CD4-positive, CD25-positive, alpha-beta regulatory T cell (primary cell): ENCODE data around the gene CUX1. TPM values are rescaled to one million over a fixed set of nuclear protein-coding genes. Genes with fewer than 3 reads are reported as not detected.

Experiments
- ATAC-seq, 2 donors: fragments of 150-1000 bp; cut with Tn5 transposase; one replicate each; pipeline ENCODE4 v1.10.0; 2021; ENCODE audit warnings: low read depth in 2 of 2, moderate number of reproducible peaks in 2 of 2, moderate library complexity in 1 of 2
- DNase-seq, 3 donors: peaks; one replicate each; pipeline versions ENCODE4 v3.0.0 to v3.0.0-alpha.2; 2012 to 2022; ENCODE audit warnings: mixed read lengths in 1 of 3
- H3K27ac ChIP-seq: one replicate; pipeline ENCODE4 v1.7.0; 2013; ENCODE audit warnings: mild to moderate bottlenecking, low read length; ENCODE audit not compliant: insufficient read depth, poor library complexity, severe bottlenecking
- H3K27me3 ChIP-seq: one replicate; pipeline ENCODE4 v1.7.0; 2013; ENCODE audit warnings: low read length; ENCODE audit not compliant: control insufficient read depth, insufficient read depth
- H3K36me3 ChIP-seq: one replicate; pipeline ENCODE4 v1.7.0; 2013; ENCODE audit warnings: mild to moderate bottlenecking, low read length, moderate library complexity; ENCODE audit not compliant: control insufficient read depth, insufficient read depth
- H3K4me1 ChIP-seq: 2 replicates; pipeline ENCODE4 v1.7.0; 2013; ENCODE audit warnings: mild to moderate bottlenecking, low read length; ENCODE audit not compliant: insufficient read depth, control insufficient read depth, poor library complexity, severe bottlenecking
- H3K4me3 ChIP-seq: one replicate; pipeline ENCODE4 v1.7.0; 2013; ENCODE audit warnings: low read depth, mild to moderate bottlenecking, low read length, moderate library complexity
- H3K9me3 ChIP-seq, 2 experiments: 1 replicate in 1 of 2; 2 replicates in 1 of 2; pipeline ENCODE4 v1.7.0; 2013; ENCODE audit warnings: low read length in 2 of 2, mild to moderate bottlenecking in 1 of 2, moderate library complexity in 1 of 2; ENCODE audit not compliant: control insufficient read depth in 2 of 2
- H3K27ac Mint-ChIP-seq, 3 donors: one replicate each; pipeline ENCODE4 v1.8.0; 2020 to 2022; ENCODE audit warnings: mild to moderate bottlenecking in 3 of 3, mixed read lengths in 3 of 3, moderate library complexity in 2 of 3
- H3K27me3 Mint-ChIP-seq: one replicate; pipeline ENCODE4 v1.8.0; 2022; ENCODE audit warnings: mild to moderate bottlenecking, mixed read lengths
- H3K36me3 Mint-ChIP-seq: one replicate; pipeline ENCODE4 v1.8.0; 2020; ENCODE audit warnings: mixed read lengths
- H3K4me1 Mint-ChIP-seq, 4 donors: one replicate each; pipeline ENCODE4 v1.8.0; 2020 to 2022; ENCODE audit warnings: mixed read lengths in 4 of 4, mild to moderate bottlenecking in 1 of 4
- H3K4me3 Mint-ChIP-seq, 4 donors: one replicate each; pipeline ENCODE4 v1.8.0; 2020 to 2022; ENCODE audit warnings: mild to moderate bottlenecking in 4 of 4, mixed read lengths in 4 of 4, moderate library complexity in 3 of 4
- H3K9me3 Mint-ChIP-seq, 7 donors: one replicate each; pipeline ENCODE4 v1.8.0; 2020 to 2022; ENCODE audit warnings: mixed read lengths in 7 of 7, mild to moderate bottlenecking in 3 of 7, moderate library complexity in 2 of 7
- polyA plus RNA-seq, 4 donors: library from polyadenylated mRNA; unstranded; fragments of 300-500 nt; fragmentation: Illumina TruSeq; gene quantifications; one replicate each; pipeline ENCODE4 v1.2.3, GENCODE V29; 2021
- total RNA-seq: library from RNA; stranded (reverse); gene quantifications from one replicate; pipeline ENCODE4 v1.2.3, GENCODE V29; 2022

Gene CUX1
- total and polyA plus RNA-seq, 5 donors from 2014 or later: 6.0 to 45.1 (median 7.8) TPM

DNA sequence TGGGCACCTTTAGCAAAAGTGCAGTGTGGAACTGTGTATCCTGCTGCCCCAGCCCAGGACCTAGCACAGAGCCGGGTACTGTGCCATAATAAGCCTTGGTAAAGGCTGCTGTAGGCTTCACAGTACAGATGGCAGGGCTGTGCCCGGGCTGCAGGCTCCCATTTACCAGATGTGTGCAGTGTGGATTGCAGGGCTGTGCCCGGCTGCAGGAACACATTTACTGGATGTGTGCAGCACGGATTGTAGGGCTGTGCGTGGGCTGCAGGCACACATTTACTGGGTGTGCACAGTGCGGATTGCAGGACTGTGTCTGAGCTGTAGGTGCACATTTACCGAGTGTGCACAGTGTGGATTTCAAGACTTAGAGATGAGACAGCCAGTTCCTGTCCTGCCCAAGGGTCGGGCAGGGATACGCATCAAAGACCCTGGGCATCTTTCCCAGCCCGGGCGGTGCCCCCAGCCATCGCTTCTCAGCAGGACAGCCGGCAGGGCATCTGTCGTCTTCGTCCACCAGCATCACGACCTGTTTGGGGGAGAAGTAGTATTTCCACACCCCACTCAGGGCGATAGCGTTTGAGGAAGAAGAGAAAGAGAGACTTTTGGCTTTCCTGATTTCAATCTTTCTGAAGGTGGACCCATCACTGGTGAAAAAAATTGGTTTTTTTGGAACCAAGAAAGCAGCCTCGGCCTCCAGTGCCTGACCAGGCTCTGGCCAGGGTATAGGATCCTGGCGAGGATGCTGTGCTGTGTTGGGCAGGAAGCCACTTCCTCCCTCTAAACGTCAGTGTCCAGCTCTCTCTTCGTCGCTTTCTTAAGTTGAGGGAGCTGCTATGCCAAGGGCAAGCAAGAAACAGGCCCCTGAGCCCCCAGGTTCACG lies 180.8 kb downstream of the CUX1 start:
- Histone ChIP-seq H3K4me1 (no peaks in the 10 kb centered on the region), H3K4me3 (no peak overlapping the region), H3K9me3 (no peaks in the 10 kb centered on the region), H3K27me3 (no peaks in the 10 kb centered on the region), H3K27ac (no peak overlapping the region), H3K36me3 (no peaks in the 10 kb centered on the region)
- peaks cover 0 to 6% (median 2%) of the 10 kb centered on the region in 4 donors for H3K4me1 Mint-ChIP-seq
- H3K27me3 Mint-ChIP-seq: no peaks in the 10 kb centered on the region
- no peak overlapping the region for H3K4me3 Mint-ChIP-seq
- H3K36me3 Mint-ChIP-seq: peaks cover 8% of the 10 kb centered on the region
- ATAC-seq: no peak
- no peak overlapping the region for H3K27ac Mint-ChIP-seq
- no peaks in the 10 kb centered on the region for H3K9me3 Mint-ChIP-seq
- no peak for DNase-seq

DNA sequence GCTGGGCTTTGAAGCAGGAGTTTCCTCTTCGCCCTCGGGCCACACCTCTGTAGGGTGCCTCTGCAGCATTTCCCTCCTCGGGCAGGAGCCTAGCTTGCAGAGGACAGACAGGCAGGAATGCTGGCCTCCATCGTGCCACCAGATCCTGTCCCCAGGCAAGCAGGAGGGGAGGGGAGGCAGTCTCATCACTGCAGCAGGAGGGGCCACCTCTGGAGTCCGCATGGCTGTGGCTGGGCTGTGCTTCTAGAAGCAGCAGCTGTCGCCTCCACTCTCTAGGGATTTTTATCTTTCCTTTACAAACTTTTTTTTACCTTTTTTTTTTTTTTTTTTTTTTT lies 181.4 kb downstream of the CUX1 start:
- Mint-ChIP-seq H3K27me3 (no peaks in the 10 kb centered on the region), H3K4me3 (no peak overlapping the region), H3K4me1 (peaks cover 0 to 6% (median 2%) of the 10 kb centered on the region in 4 donors), H3K9me3 (no peaks in the 10 kb centered on the region), H3K27ac (no peak overlapping the region), H3K36me3 (peaks cover 8% of the 10 kb centered on the region)
- ATAC-seq: no peak
- H3K4me1 ChIP-seq: no peaks in the 10 kb centered on the region
- no peak for DNase-seq
- no peak overlapping the region for H3K4me3 ChIP-seq
- no peak overlapping the region for H3K27ac ChIP-seq
- no peaks in the 10 kb centered on the region for H3K9me3 ChIP-seq
- no peaks in the 10 kb centered on the region for H3K27me3 ChIP-seq
- no peaks in the 10 kb centered on the region for H3K36me3 ChIP-seq

DNA sequence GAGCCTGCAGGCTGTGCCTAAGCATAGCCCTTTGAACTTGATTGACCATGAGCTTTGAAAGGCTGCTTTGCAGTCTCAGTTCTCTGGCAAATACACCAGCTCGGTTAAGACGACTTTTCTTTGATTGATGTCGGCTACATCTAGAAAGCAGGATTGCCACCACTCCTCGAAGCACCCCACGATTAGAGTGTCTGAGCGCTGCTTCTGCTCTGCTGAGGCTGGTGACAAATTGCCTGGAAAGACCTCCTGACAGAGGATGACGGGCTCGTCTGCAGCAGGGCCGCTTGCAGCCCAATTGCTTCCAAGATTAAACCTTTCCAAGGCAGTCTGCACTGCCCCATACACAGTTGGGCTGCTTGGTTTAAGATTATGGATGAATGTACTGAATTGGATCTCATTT lies 182.0 kb downstream of the CUX1 start:
- Mint-ChIP-seq H3K9me3 (no peaks in the 10 kb centered on the region), H3K4me3 (no peak overlapping the region), H3K27me3 (no peaks in the 10 kb centered on the region), H3K4me1 (peaks cover 0 to 5% (median 2%) of the 10 kb centered on the region in 4 donors), H3K36me3 (peaks cover 8% of the 10 kb centered on the region), H3K27ac (no peak overlapping the region)
- H3K36me3 ChIP-seq: no peaks in the 10 kb centered on the region
- H3K27ac ChIP-seq: no peak overlapping the region
- H3K27me3 ChIP-seq: no peaks in the 10 kb centered on the region
- ATAC-seq (no peak), DNase-seq (no peak)
- H3K9me3 ChIP-seq: no peaks in the 10 kb centered on the region
- H3K4me3 ChIP-seq: no peak overlapping the region
- H3K4me1 ChIP-seq: no peaks in the 10 kb centered on the region

DNA sequence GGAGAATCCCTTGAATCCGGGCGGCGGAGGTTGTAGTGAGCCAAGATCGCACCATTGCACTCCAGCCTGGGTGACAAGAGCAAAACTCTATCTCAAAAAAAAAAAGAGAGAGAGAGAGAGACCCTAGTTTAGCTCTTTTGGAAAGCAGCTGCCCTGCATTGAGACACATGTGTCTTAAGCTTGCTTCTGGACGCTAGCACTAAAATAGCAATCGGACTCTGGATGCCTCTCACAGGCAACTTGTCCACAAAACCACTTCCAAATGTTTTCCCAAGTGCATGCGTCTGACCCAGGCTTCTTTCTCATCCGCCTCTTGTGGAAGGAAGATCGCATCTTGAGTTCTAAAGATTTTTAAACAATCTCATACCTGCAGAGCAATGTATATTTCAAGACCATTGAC lies 182.7 kb downstream of the CUX1 start:
- no peaks in the 10 kb centered on the region for H3K27me3 ChIP-seq
- H3K36me3 ChIP-seq: no peaks in the 10 kb centered on the region
- H3K9me3 Mint-ChIP-seq: no peaks in the 10 kb centered on the region
- no peaks in the 10 kb centered on the region for H3K27me3 Mint-ChIP-seq
- H3K9me3 ChIP-seq: no peaks in the 10 kb centered on the region
- no peak overlapping the region for H3K27ac ChIP-seq
- ATAC-seq (no peak), DNase-seq (no peak)
- H3K4me1 ChIP-seq: no peaks in the 10 kb centered on the region
- H3K36me3 Mint-ChIP-seq: peaks cover 7% of the 10 kb centered on the region
- H3K4me3 Mint-ChIP-seq: no peak overlapping the region
- H3K27ac Mint-ChIP-seq: no peak overlapping the region
- peaks cover 0 to 6% (median 2%) of the 10 kb centered on the region in 4 donors for H3K4me1 Mint-ChIP-seq
- no peak overlapping the region for H3K4me3 ChIP-seq

DNA sequence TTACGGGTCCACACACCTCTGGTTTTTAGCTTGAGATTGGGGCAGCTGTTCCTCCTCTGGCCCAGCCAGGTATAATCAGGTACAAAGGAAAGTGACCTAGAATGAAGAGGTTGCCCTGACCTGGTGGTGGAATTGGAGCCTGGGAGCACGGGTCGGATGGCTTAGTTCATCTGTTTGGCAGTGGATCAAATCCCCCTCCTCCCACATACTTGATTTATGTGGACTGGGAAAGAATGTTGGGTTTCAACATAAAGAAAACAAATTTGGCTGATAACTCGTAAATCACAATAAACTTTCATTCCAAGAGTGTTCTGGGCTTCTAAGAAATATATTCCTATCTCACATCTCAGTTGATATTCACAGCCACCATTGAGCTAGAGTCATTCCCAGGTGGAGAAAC lies 186.8 kb downstream of the CUX1 start:
- H3K4me3 Mint-ChIP-seq: no peak overlapping the region
- H3K4me1 ChIP-seq: no peaks in the 10 kb centered on the region
- H3K9me3 Mint-ChIP-seq: no peaks in the 10 kb centered on the region
- no peak overlapping the region for H3K27ac ChIP-seq
- no peaks in the 10 kb centered on the region for H3K27me3 Mint-ChIP-seq
- H3K9me3 ChIP-seq: no peaks in the 10 kb centered on the region
- no peaks in the 10 kb centered on the region for H3K27me3 ChIP-seq
- peaks cover 0 to 3% (median 1%) of the 10 kb centered on the region in 4 donors for H3K4me1 Mint-ChIP-seq
- no peak overlapping the region for H3K27ac Mint-ChIP-seq
- H3K36me3 ChIP-seq: no peaks in the 10 kb centered on the region
- DNase-seq (no peak), ATAC-seq (no peak)
- H3K4me3 ChIP-seq: no peak overlapping the region
- peaks cover 6% of the 10 kb centered on the region for H3K36me3 Mint-ChIP-seq

DNA sequence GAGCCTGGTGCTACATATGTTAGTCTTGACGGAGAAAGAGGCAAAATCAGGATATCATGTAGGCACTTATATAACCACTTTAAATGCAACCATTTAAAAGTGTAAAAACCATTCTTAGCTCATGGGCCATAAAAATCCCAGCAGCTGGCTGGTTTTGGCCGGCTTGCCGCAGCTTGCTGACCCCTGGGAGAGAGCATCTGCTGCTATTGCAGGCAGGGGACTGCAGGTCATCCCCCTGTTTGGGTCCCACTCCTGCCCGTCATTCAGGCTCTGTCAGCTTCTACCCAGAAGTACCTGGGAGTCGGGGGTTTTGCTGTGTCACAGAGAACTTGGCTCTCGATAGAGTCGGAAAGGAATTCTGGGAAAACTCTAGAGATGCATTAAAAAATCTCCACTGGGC lies 187.4 kb downstream of the CUX1 start:
- Mint-ChIP-seq H3K4me3 (no peak overlapping the region), H3K27ac (no peak overlapping the region), H3K36me3 (peaks cover 6% of the 10 kb centered on the region), H3K9me3 (no peaks in the 10 kb centered on the region), H3K4me1 (peaks cover 0 to 3% (median 1%) of the 10 kb centered on the region in 4 donors), H3K27me3 (no peaks in the 10 kb centered on the region)
- H3K4me1 ChIP-seq: no peaks in the 10 kb centered on the region
- H3K9me3 ChIP-seq: no peaks in the 10 kb centered on the region
- no peaks in the 10 kb centered on the region for H3K36me3 ChIP-seq
- no peak for ATAC-seq
- no peak overlapping the region for H3K27ac ChIP-seq
- no peaks in the 10 kb centered on the region for H3K27me3 ChIP-seq
- H3K4me3 ChIP-seq: no peak overlapping the region
- DNase-seq: no peak

DNA sequence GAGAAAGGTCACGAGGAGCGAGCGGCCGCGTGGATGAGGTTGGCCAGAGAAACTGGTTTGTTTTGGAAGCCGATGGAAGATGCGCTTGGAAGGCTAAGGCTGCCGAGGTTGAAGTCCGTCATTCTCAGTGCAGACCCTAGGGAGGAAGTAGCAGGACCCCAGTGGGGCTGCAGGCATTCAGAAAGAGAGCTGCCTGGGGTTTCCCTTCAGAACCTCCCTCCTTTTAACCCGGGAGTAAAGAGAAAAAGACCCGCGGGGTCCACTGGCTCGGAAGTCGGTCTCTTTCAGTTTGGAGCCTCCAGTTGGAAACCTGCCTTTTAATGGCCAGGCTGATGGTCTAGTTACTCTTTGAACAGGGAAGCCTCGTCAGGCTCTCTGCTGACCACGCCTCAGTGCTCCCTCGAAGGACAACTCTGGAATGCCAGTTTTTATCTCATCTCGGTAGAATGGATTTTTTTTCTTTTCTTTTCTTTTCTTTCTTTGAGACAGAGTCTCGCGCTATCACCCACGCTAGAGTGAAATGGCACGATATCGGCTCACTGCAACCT lies 188.6 kb downstream of the CUX1 start:
- no peaks in the 10 kb centered on the region for H3K27me3 ChIP-seq
- H3K27ac Mint-ChIP-seq: no peak overlapping the region
- no peak overlapping the region for H3K4me3 ChIP-seq
- no peaks in the 10 kb centered on the region for H3K4me1 ChIP-seq
- H3K36me3 ChIP-seq: no peaks in the 10 kb centered on the region
- no peak overlapping the region for H3K4me3 Mint-ChIP-seq
- no peak for ATAC-seq
- no peaks in the 10 kb centered on the region for H3K27me3 Mint-ChIP-seq
- no peaks in the 10 kb centered on the region for H3K9me3 ChIP-seq
- no peak for DNase-seq
- peaks cover 6% of the 10 kb centered on the region for H3K36me3 Mint-ChIP-seq
- no peak overlapping the region for H3K27ac ChIP-seq
- peaks cover 0 to 1% (median 0%) of the 10 kb centered on the region in 7 donors for H3K9me3 Mint-ChIP-seq
- peaks cover 0 to 2% (median 0%) of the 10 kb centered on the region in 4 donors for H3K4me1 Mint-ChIP-seq

DNA sequence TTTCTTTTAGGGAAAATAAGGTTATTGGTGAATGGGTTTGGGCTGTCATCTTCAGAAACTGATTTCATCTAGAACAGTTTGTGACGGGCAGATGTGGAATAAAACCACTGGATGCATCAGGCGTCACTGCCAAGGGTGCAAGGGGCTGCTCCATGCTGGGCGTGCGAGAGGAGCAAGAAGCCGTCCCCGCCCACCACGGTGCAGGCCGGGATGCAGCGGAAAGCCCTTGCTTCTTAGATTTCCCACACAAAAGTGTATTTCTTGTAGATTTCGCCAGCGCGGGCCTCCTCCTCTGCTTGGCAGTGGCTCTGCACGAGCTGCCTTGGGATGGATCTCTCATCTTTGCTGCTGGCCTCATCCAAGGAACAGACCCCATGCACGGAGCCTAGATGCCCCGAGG lies 189.3 kb downstream of the CUX1 start:
- Mint-ChIP-seq H3K27me3 (no peaks in the 10 kb centered on the region), H3K27ac (no peak overlapping the region), H3K4me3 (no peak overlapping the region), H3K4me1 (peaks cover 0 to 2% (median 0%) of the 10 kb centered on the region in 4 donors), H3K36me3 (peaks cover 6% of the 10 kb centered on the region), H3K9me3 (peaks cover 0 to 1% (median 0%) of the 10 kb centered on the region in 7 donors)
- H3K27ac ChIP-seq: no peak overlapping the region
- no peaks in the 10 kb centered on the region for H3K27me3 ChIP-seq
- DNase-seq (no peak), ATAC-seq (no peak)
- no peaks in the 10 kb centered on the region for H3K4me1 ChIP-seq
- no peak overlapping the region for H3K4me3 ChIP-seq
- no peaks in the 10 kb centered on the region for H3K9me3 ChIP-seq
- no peaks in the 10 kb centered on the region for H3K36me3 ChIP-seq
